Colon (tissue), 2 donors: ENCODE data around the gene LYSMD4.

Experiments used
- FAIRE-seq: peaks from 2 replicates; lab custom pipeline; 2012; peaks lifted over from hg19 to GRCh38; lab: Jason Lieb, UNC
- donor health status: control.
- donor health status: control.

LYSMD4 gene

DNA sequence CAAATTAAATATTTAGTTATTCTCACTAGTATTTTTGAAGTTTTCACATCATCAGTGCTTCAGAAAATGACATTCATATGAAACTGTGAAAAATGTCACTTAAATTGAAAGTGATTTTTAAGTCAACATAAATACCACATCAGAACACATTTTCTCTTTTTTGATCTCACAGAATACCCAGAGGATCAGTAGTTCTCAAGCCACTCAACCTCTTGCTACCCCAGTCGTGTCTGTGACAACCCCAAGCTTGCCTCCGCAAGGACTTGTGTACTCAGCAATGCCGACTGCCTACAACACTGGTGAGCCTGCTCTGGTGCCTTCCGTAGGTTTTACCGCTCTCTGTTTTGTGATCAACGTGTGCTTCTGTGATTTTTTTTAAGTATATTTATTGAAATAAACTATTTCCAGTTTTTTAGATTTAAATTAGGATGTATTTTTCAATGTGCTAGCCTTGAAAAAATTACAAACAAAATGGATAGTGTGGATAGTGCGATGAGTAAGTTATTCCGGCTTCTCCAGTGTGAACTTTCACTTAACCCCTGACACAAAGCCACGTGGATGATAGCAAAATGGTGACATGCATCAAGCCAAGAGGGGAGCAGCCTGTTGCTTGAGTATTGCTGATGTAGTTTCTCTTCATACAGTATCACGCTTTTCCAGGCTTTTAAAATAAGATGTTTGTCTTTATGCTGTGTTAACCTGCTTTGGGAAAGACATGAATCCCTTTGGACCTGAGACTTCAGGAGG, 26.5 kb downstream of the LYSMD4 start:
- no peak for FAIRE-seq

DNA sequence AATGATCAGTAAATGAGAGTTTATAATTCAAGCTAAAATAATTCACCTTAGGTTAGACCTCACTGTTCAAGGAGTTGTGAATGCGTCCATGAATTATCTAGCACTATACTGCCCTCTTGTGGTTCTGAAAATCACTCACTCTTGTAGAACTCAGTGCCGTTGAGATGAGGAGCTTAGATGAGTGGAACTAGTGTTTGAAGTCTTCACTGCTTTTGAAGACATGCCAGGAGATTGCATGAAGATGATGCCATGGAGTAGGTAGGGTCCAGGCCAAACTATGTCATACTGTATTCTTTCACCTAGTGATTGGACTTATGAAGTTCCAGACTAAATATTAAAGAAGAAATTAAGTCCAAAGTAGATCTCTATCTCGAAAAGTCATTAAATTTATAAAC, 28.8 kb downstream of the LYSMD4 start:
- FAIRE-seq = peak; percentile 72

DNA sequence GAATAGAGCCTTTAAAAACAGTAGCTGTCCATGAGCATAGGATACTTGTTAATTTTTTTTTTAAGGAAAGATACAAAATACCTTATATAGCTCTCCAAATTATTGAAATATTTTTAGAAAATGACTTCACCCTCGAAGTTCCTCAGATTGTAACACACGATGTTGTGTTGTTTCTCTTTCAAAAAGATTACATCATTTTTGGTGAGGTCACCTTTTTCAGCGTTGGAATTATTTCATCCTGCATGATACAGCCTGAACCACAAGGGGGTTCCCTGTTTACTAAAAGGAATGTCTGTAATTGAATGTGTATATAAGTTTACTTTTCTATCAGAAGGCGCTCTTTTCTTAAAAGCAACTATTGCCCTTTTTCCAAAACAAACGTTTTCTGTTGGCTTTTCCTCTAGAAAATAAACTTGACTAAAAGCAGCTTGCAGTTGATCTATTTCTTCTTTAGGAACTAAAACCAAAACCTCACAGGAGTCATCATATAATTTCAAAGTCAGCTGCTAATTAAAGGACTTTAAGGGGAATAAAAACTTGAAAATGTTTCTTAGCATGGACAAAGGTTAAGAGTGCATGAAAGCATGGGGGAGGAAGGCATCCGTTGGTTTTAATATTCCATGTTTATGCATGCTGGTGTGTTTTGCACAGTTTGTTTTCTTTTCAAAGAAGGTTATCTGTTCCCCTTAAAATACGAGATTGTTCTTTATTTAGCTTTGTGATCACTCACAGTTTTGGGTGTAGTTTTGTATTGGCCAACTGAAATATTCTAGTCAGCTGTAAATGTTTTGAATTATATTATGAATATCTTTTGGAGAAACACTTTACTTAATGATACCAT, 29.4 kb downstream of the LYSMD4 start:
- no peak for FAIRE-seq

DNA sequence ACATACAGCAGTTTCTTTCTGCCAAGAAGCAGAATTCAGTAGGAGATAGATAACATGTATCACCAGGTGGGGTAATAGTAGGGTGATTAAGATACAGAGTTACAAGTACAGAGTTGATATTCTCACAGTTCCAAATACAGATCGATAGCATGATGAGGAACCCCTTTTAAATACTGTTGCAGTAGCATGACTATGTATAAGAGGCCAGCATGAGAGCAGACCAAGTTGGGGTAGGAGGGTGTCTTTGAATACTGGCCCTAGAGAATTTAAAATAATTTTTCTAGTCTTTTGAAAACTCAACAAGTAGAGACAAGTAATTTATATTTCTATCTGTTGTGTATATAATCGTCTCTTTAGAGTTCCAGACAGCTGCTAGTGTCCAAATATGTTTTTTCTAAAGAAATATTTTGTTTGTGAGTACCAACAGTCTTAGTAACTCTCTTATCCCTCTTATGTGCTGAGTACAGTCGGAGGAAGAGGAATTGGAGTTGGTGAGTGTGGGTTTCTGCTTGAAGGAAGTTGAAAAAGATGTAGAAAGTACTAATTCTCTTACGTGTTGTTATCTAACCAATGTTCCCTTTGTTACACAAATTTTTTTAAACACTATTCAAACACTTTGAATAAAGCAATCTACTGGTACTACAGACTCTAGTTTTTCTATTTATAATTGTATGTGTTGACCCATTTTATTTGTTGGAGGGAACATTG, 30.2 kb downstream of the LYSMD4 start:
- no peak for FAIRE-seq

DNA sequence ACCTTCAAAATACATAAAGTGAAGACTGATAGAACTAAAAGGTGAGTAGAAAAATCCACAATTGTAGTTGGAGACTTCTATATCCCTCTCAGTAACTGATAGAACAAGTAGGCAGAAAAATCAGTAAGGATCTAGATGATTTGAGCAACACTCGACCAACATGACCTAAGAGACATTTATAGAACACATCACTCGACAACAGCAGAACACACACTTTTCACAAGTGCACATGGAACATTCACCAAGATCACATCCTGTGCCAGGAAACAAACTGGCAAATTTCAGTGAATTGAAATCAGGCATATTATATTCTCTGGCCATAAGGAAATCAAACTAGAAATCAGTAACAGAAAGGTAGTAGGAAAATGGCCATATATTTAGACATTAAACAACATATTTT, 37.1 kb downstream of the LYSMD4 start:
- FAIRE-seq = no peak

DNA sequence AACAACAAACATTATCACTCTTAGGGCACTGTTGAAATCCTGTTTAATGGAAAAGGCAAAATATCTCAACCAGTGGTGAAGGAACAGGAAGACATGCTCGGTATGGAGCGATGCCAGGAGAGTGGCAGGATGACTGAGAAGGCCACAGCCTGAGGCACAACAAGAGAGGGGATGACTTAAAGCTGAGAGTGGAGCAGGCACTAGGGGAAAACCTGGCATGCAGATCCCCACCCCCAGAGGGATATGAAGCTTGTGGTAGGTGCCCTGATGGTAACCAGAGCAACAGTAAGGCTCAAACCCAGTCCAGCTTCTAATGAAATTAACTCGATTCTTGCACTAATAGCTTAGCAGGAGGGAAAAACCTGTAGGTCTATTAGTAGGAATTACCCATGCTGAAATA, 40.4 kb downstream of the LYSMD4 start:
- no peak for FAIRE-seq

DNA sequence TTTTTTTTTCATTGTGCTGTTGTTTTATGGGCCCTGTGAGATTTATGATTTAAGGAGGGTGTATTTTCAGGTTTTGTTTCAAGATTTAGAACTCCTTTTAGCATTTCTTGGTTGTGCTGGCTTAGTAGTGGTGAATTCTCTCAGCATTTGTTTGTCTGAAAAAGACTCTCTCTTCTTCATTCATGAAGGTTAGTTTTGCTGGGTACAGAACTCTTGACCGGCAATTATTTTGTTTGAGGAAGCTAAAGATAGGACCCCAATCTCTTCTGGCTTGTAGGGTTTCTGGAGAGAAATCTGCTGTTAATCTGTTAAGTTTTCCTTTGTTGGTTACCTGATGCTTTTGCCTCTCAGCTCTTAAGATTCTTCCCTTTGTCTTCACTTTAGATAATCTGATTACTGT, 46.9 kb downstream of the LYSMD4 start:
- FAIRE-seq = no peak

DNA sequence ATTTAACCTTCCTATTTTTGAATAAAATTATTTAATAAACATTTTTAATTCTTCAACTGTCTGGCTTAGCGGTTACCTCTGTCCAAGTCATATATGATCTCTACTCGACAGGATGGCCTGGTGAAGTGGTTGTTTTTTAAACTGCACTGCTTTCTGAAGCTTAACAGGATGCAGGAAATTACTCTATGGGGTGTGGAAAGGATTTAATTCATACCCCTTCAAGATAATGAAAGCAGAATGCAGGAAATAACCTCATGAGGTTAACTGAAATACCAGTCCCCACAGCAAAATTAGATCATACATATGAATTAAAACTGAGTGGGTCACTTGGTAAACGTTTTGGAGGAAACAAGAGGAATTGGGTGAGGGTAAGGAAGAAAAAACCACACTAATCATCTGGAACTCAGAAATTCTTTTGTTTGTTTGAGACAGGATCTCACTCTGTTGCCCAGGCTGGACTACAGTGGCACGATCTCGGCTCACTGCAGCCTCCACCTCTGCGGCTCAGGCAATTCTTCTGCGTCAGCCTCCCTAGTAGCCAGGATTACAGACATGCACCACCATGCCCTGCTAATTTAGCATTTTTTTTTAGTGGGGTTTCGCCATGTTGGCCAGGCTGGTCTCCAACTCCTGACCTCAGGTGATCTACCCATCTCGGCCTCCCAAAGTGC, 50.1 kb downstream of the LYSMD4 start:
- FAIRE-seq = no peak

DNA sequence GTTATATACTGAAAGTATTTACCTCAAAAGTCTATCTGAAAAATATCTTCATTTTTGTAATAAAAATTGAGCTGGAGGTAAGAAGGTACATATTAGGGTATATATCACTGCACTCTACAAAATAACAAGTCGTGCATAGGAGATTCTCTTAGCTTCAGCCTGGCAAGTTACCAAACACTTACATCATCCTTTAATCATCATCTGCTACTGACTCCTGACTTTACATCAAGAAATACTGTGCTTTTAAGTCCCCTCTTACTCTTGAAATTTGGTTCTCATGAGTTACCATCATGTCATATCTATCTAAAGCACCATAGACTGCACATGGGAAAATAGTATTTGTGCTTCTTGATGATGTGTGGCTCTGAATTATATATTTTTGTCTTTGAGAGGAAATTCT, 50.8 kb downstream of the LYSMD4 start:
- FAIRE-seq = no peak

DNA sequence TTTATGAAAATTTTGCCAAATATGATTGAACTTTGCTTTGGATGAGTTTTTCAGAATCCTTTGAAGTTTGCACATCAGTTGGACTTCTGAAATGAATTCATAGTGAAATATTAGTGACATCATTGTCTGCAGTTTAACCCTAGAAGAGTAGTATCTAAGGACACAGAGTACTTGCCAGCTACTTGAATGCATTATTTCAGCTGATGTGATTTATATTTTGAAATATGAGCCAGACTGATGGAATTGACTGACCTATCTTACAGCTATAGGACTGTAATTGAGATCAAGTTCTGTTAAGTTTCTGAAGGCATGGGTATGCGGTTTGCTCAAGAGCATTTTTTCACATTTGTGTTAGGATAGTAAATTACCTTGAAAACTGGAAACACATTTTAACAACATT, 51.2 kb downstream of the LYSMD4 start:
- no peak for FAIRE-seq

DNA sequence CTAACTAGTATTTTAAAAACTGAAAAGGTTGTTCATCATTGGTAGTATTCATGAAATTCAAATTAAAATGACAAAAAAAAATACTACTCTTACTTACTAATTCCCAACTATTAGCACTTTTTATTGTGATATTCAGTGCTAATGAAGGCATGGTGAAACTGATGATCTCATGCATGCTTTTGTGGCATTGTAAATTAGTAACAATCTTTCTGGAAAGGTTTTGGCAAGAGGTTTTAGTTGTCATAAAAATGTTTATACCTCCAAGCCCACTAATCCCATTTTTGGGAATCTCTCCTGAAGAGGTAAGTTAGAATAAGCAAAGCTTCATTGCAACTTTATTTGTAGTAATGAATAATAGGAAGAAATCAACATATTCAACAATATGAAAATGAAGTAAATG, 53.0 kb downstream of the LYSMD4 start:
- FAIRE-seq = no peak

DNA sequence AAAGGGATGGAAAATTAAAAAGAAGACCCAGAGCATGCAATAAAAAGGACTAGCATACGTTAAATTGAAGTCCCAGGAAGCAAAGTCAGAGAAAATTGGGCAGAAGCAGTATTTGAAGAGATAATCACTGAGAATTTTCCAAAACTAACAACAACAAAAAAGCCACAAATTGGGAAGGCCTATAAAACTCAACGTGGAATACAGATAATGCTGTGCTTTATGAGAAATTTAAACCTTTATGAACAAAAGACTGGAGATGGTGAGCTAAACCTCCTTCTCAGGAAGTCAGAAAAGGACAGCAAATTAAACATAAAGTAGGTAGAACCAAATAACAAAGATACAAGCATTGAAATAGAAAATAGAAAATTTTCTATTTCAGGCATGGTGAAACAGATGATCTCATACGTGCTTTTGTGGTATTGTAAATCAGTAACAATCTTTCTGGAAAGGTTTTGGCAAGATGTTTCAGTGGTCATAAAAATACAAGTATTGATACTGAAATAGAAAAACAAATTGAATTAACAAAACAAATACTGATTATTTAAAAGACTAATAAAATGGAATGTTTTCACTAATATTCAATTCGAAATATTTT, 55.6 kb downstream of the LYSMD4 start:
- FAIRE-seq = no peak
